GM10266 (cell line): ENCODE measurements around the gene CSGALNACT2.

Experiments used
- DNase-seq: peaks from one replicate; pipeline ENCODE4 v3.0.0; 2012; ENCODE audit errors: extremely low spot score
- CTCF ChIP-seq: IDR thresholded peaks from 2 replicates; pipeline ENCODE4 v1.5.1; 2012; ENCODE audit warnings: mild to moderate bottlenecking, low read depth; ENCODE audit not compliant: control insufficient read depth, insufficient read depth; ENCODE audit errors: missing control alignments

CSGALNACT2 gene

GRCh38 chr10:43121444-43121843 lies 16.8 kb upstream of the CSGALNACT2 start:
- DNase-seq: no peak

GRCh38 chr10:43122096-43122495 lies 16.1 kb upstream of the CSGALNACT2 start:
- DNase-seq: no peak
- TF ChIP-seq CTCF: no peak

More at GRCh38 chr10:43121444-43121843, 16.8 kb upstream of the CSGALNACT2 start:
- TF ChIP-seq CTCF: no peak

- no peak for TF ChIP-seq CTCF
- DNase-seq: no peak
These were observed 15.4 kb upstream of the CSGALNACT2 start for GRCh38 chr10:43122826-43123225.

- TF ChIP-seq CTCF: no peak
- no peak for DNase-seq
These were observed 14.7 kb upstream of the CSGALNACT2 start for GRCh38 chr10:43123361-43124093.

GRCh38 chr10:43124094-43124521 lies 14.1 kb upstream of the CSGALNACT2 start:
- DNase-seq: no peak
- TF ChIP-seq CTCF: no peak

- no peak for DNase-seq
- no peak for TF ChIP-seq CTCF
These were observed 13.5 kb upstream of the CSGALNACT2 start for GRCh38 chr10:43124574-43125273.

GRCh38 chr10:43125274-43125845 lies 12.9 kb upstream of the CSGALNACT2 start:
- no peak for TF ChIP-seq CTCF
- no peak for DNase-seq
